IMR-90 (cell line): ENCODE data around the gene MT1G. TPM values are rescaled to one million over a fixed set of nuclear protein-coding genes. Genes with fewer than 3 reads are reported as not detected.

Source experiments
- ATAC-seq: fragments of 200-7000 bp; cut with Tn5 transposase; 2 replicates; pipeline ENCODE4 v1.9.1; 2020; ENCODE audit warnings: low read depth, mild to moderate bottlenecking, moderate library complexity
- BruUV-seq: library from RNA; stranded (reverse); fragments of 400-500 nt; replicated peaks from 2 replicates; lab custom pipeline; 2021; lab: Mats Ljungman, UMichigan
- CTCF ChIA-PET: fragments of 300-600 bp; formaldehyde crosslinking; extraction: SDS; loops from one replicate; lab custom pipeline; 2021; ENCODE audit warnings: antibody characterized with exemption; lab: Yijun Ruan, JAX
- POLR2A ChIA-PET: fragments of 300-600 bp; sonication (Branson Sonifier 250); formaldehyde crosslinking; loops from one replicate; lab custom pipeline; 2022; ENCODE audit warnings: antibody characterized with exemption; ENCODE audit not compliant: unreplicated experiment; lab: Charles Lee
- DNase-seq: peaks from one replicate; pipeline ENCODE4 v3.0.0; 2013
- H2AFZ ChIP-seq: replicated peaks from 2 replicates; pipeline ENCODE3; 2013; ENCODE audit warnings: low read length, mild to moderate bottlenecking; ENCODE audit not compliant: poor library complexity
- H2AK5ac ChIP-seq: 2 replicates; pipeline ENCODE4 v1.6.1; 2013; ENCODE audit warnings: low read depth, low read length, inconsistent platforms
- H2AK9ac ChIP-seq: replicated peaks from 2 replicates; pipeline ENCODE3; 2013; ENCODE audit warnings: mild to moderate bottlenecking, low read depth, low read length, moderate library complexity; ENCODE audit not compliant: poor library complexity
- H2BK120ac ChIP-seq: 2 replicates; pipeline ENCODE4 v1.6.1; 2013; ENCODE audit warnings: low read depth, low read length, inconsistent platforms
- H2BK15ac ChIP-seq: 3 replicates; pipeline ENCODE4 v1.6.1; 2013; ENCODE audit warnings: low read depth, low read length, inconsistent platforms
- H2BK20ac ChIP-seq: 2 replicates; pipeline ENCODE4 v1.6.1; 2013; ENCODE audit warnings: low read depth, mild to moderate bottlenecking, inconsistent platforms, low read length, moderate library complexity
- H2BK5ac ChIP-seq: 2 replicates; pipeline ENCODE4 v1.6.1; 2013; ENCODE audit warnings: mild to moderate bottlenecking, low read depth, low read length, inconsistent platforms; ENCODE audit not compliant: poor library complexity, severe bottlenecking
- H3K14ac ChIP-seq: replicated peaks from 2 replicates; pipeline ENCODE4 v1.6.1; 2013; ENCODE audit warnings: low read depth, low read length, inconsistent platforms
- H3K18ac ChIP-seq: 2 replicates; pipeline ENCODE4 v1.6.1; 2013; ENCODE audit warnings: low read depth, low read length, control low read depth
- H3K23ac ChIP-seq: 2 replicates; pipeline ENCODE4 v1.6.1; 2013; ENCODE audit warnings: low read depth, low read length, inconsistent platforms
- H3K27ac ChIP-seq: 2 replicates; pipeline ENCODE4 v1.5.1; 2013; ENCODE audit warnings: mild to moderate bottlenecking, control low read depth, low read length; ENCODE audit not compliant: insufficient read depth
- H3K27me3 ChIP-seq: 2 replicates; pipeline ENCODE4 v1.6.1; 2013; ENCODE audit warnings: low read length; ENCODE audit not compliant: control insufficient read depth, insufficient read depth
- H3K36me3 ChIP-seq: 2 replicates; pipeline ENCODE4 v1.6.1; 2013; ENCODE audit warnings: low read length, mixed read lengths; ENCODE audit not compliant: control insufficient read depth, insufficient read depth
- H3K4ac ChIP-seq: 2 replicates; pipeline ENCODE4 v1.6.1; 2013; ENCODE audit warnings: low read depth, low read length, inconsistent platforms
- H3K4me1 ChIP-seq: 2 replicates; pipeline ENCODE4 v1.6.1; 2013; ENCODE audit warnings: low read length, mixed read lengths; ENCODE audit not compliant: control insufficient read depth, insufficient read depth
- H3K4me2 ChIP-seq: 2 replicates; pipeline ENCODE4 v1.6.1; 2013; ENCODE audit warnings: low read depth, mild to moderate bottlenecking, control low read depth, low read length, moderate library complexity
- H3K4me3 ChIP-seq: 2 replicates; pipeline ENCODE4 v1.5.1; 2013; ENCODE audit warnings: low read depth, mild to moderate bottlenecking, control low read depth, low read length, moderate library complexity; ENCODE audit not compliant: insufficient read depth
- H3K56ac ChIP-seq: 2 replicates; pipeline ENCODE4 v1.6.1; 2013; ENCODE audit warnings: low read length, inconsistent platforms; ENCODE audit not compliant: insufficient read depth; ENCODE audit errors: extremely low read depth
- H3K79me1 ChIP-seq, 2 experiments: 2 replicates each; pipeline ENCODE4 v1.6.1; 2013; ENCODE audit warnings: low read length in 2 of 2, inconsistent platforms in 1 of 2, low read depth in 1 of 2
- H3K9ac ChIP-seq: 2 replicates; pipeline ENCODE4 v1.6.1; 2013; ENCODE audit warnings: low read depth, low read length, control low read depth
- H3K9me1 ChIP-seq: 2 replicates; pipeline ENCODE4 v1.6.1; 2013; ENCODE audit warnings: low read length, inconsistent platforms; ENCODE audit not compliant: insufficient read depth
- H3K9me3 ChIP-seq: 2 replicates; pipeline ENCODE4 v1.6.1; 2013; ENCODE audit warnings: low read length; ENCODE audit not compliant: control insufficient read depth, insufficient read depth
- H4K20me1 ChIP-seq: 2 replicates; pipeline ENCODE4 v1.6.1; 2013; ENCODE audit warnings: low read length, inconsistent platforms; ENCODE audit not compliant: insufficient read depth
- H4K5ac ChIP-seq: 2 replicates; pipeline ENCODE4 v1.6.1; 2013; ENCODE audit warnings: mild to moderate bottlenecking, low read depth, low read length, control low read depth
- H4K8ac ChIP-seq, 2 experiments: 2 replicates each; pipeline ENCODE4 v1.6.1; 2013; ENCODE audit warnings: low read depth in 2 of 2, low read length in 2 of 2, control low read depth in 1 of 2, inconsistent platforms in 1 of 2
- H4K91ac ChIP-seq: 2 replicates; pipeline ENCODE4 v1.6.1; 2013; ENCODE audit warnings: low read depth, low read length, inconsistent platforms; ENCODE audit not compliant: insufficient read depth
- BHLHE40 ChIP-seq: fragments of 150-350 bp; IDR thresholded peaks from 2 replicates; pipeline ENCODE4 v1.6.1; 2016; ENCODE audit warnings: mild to moderate bottlenecking, low read depth, low read length
- CEBPB ChIP-seq: IDR thresholded peaks from 2 replicates; pipeline ENCODE4 v1.6.1; 2012; ENCODE audit warnings: low read depth, low read length, improper control_type of control experiment
- FOS ChIP-seq: fragments of 150-350 bp; IDR thresholded peaks from 2 replicates; pipeline ENCODE4 v1.6.1; 2016; ENCODE audit warnings: low read depth, low read length
- MAZ ChIP-seq: IDR thresholded peaks from 2 replicates; pipeline ENCODE4 v1.6.1; 2012; ENCODE audit warnings: low read depth, mild to moderate bottlenecking, low read length, improper control_type of control experiment, moderate library complexity, borderline replicate concordance
- RAD21 ChIP-seq: IDR thresholded peaks from 2 replicates; pipeline ENCODE4 v1.6.1; 2012; ENCODE audit warnings: low read length, improper control_type of control experiment
- WGBS, 2 experiments: methylation state at CpG; one replicate each; pipeline versions ENCODE4 v1.1.5 to v1.1.7; 2013; ENCODE audit warnings: missing lambda C conversion rate in 2 of 2; ENCODE audit not compliant: insufficient read length in 1 of 2; ENCODE audit errors: extremely low coverage in 2 of 2; 5-methylcytosine and 5-hydroxymethylcytosine counted together
- dilution Hi-C: fragments of 300-500 bp; cut with HindIII; formaldehyde crosslinking; loops from one replicate; pipeline ENCODE4 v1.14.3; 2018; ENCODE audit warnings: low sequenced_read_pairs; ENCODE audit not compliant: unreplicated experiment
- in situ Hi-C: fragments of 300-500 bp; cut with MboI; formaldehyde crosslinking; loops from 3 replicates; pipeline ENCODE4 v1.14.3; 2019; ENCODE audit warnings: low sequenced_read_pairs, inconsistent platforms, mixed read lengths
- intact Hi-C: fragments of 100-400 bp; cut with micrococcal nuclease; formaldehyde crosslinking; loops from 2 replicates; pipeline ENCODE4 v1.10.0; 2022
- polyA plus RNA-seq, 3 experiments: library from polyadenylated mRNA; depleted of rRNA; stranded (reverse); fragments of >200 nt; gene quantifications; 2 replicates each; pipeline ENCODE4 v1.2.3, GENCODE V29; 2012; ENCODE audit warnings: low replicate concordance in 1 of 3
- total RNA-seq: library from RNA; depleted of rRNA; stranded (reverse); fragments of >200 nt; gene quantifications from 2 replicates; pipeline ENCODE4 v1.2.3, GENCODE V29; 2012
- TF ChIP-seq, protein P1 (sequence below): fragments of 150-350 bp; IDR thresholded peaks from 2 replicates; pipeline ENCODE4 v1.6.1; 2016; ENCODE audit warnings: low read depth, mild to moderate bottlenecking, low read length, moderate library complexity, borderline replicate concordance
- TF ChIP-seq, protein P2 (sequence below): conservative IDR thresholded peaks from 2 replicates; pipeline ENCODE4 v1.5.1; 2012; ENCODE audit warnings: mild to moderate bottlenecking, low read depth, low read length, improper control_type of control experiment

The MT1G gene
- total and polyA plus RNA-seq, 2 of the 4 experiments (the other 2 are of a cell fraction) = 0.48 TPM; not detected in 1

DNA sequence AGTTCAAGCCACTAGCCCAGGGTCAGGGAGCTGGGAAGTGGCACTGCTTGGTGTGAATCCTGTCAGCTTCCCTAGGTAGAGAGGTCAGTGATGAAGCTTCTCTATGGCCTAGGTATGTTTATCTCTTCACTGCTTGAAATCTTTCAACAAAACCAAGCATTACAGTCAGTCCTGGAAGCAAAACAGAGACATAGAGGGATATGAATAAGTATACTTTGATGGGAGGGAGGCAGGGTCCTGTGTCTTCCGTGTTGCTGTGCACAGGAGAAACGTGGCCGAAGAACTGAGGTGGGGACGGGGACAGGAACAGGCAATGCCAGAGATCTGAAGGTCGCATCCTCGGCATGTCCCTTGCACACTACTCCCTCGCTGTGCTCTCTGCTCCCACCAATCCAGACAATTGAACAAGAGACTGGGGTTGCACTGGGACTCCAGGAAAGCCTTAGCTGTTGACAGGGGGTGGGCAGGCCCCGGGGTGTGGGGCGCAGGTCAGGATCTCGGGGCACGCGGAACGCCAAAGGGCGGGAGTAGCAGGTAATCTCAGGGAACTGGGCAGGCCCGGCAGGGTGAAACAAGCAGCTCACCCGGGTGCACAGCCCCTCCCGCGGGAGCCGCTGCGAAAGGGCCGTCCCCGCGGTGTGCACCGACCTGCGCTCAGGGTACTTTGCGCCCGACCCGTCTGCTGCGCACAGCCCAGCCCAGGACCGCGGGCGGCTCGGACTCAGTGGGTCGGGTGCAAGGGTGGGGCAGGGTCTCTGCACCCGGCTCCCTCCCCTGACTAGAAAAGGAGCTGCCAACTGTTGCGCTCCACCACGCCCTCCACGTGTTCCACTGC is 1.4 kb upstream of the MT1G start, which contains the start of gene MT1H:
TSS of gene MT1H (plus strand) at position 810 of the 835 bp plus-strand sequence. CDS start 71 bp downstream, outside the sequence.
- peaks cover 60% of the 10 kb centered on the region for H3K27me3 ChIP-seq

More for the DNA sequence above, 1.4 kb upstream of the MT1G start, which contains the start of gene MT1H:
- Histone ChIP-seq H2AK5ac (no peak within 1 kb of the TSS; the same call in 1 of the 2 replicates), H3K79me1 (no peaks in the 10 kb centered on the region), H3K9ac (no peak within 1 kb of the TSS), H3K56ac (no peak within 1 kb of the TSS), H2BK5ac (no peak within 1 kb of the TSS), H4K91ac (no peak within 1 kb of the TSS), H3K18ac (no peak within 1 kb of the TSS), H3K4me3 (no peak within 1 kb of the TSS), H3K27ac (no peak within 1 kb of the TSS), H2AK9ac (no peak within 1 kb of the TSS), H3K9me3 (no peaks in the 10 kb centered on the region), H2AFZ (no peak within 1 kb of the TSS), H3K4me2 (no peak within 1 kb of the TSS), H3K36me3 (no peaks in the 10 kb centered on the region), H3K14ac (no peak within 1 kb of the TSS), H4K8ac (no peak within 1 kb of the TSS), H3K9me1 (peaks cover 5% of the 10 kb centered on the region), H4K5ac (no peak within 1 kb of the TSS), H3K23ac (no peak within 1 kb of the TSS), H2BK15ac (no peak within 1 kb of the TSS), H3K4ac (no peak within 1 kb of the TSS), H3K4me1 (peaks cover 13% of the 10 kb centered on the region), H4K20me1 (peaks cover 4% of the 10 kb centered on the region; the same call in 1 of the 2 replicates), H2BK20ac (no peak within 1 kb of the TSS), H2BK120ac (no peak within 1 kb of the TSS)
- in situ Hi-C loops (no loop called here), dilution Hi-C loops (no loop called here), intact Hi-C loops (no loop called here)
- ATAC-seq (no peak), DNase-seq (no peak)
- WGBS, 2 experiments = 28% methylated on average over 28 of the region's 38 CpGs; no CpG with 5 or more reads in 1 of the 2 experiments
- ChIA-PET CTCF (no interaction called here), POLR2A (no interaction called here)
- TF ChIP-seq CEBPB = no peak
- TF ChIP-seq, protein P1, sequence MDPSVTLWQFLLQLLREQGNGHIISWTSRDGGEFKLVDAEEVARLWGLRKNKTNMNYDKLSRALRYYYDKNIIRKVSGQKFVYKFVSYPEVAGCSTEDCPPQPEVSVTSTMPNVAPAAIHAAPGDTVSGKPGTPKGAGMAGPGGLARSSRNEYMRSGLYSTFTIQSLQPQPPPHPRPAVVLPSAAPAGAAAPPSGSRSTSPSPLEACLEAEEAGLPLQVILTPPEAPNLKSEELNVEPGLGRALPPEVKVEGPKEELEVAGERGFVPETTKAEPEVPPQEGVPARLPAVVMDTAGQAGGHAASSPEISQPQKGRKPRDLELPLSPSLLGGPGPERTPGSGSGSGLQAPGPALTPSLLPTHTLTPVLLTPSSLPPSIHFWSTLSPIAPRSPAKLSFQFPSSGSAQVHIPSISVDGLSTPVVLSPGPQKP = no peak
- no peak for TF ChIP-seq FOS
- TF ChIP-seq MAZ = no peak
- TF ChIP-seq, protein P2, sequence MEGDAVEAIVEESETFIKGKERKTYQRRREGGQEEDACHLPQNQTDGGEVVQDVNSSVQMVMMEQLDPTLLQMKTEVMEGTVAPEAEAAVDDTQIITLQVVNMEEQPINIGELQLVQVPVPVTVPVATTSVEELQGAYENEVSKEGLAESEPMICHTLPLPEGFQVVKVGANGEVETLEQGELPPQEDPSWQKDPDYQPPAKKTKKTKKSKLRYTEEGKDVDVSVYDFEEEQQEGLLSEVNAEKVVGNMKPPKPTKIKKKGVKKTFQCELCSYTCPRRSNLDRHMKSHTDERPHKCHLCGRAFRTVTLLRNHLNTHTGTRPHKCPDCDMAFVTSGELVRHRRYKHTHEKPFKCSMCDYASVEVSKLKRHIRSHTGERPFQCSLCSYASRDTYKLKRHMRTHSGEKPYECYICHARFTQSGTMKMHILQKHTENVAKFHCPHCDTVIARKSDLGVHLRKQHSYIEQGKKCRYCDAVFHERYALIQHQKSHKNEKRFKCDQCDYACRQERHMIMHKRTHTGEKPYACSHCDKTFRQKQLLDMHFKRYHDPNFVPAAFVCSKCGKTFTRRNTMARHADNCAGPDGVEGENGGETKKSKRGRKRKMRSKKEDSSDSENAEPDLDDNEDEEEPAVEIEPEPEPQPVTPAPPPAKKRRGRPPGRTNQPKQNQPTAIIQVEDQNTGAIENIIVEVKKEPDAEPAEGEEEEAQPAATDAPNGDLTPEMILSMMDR = no peak
- TF ChIP-seq BHLHE40 = no peak
- TF ChIP-seq RAD21 = no peak
- no TSS peak for BruUV-seq
